AG04450 (cell line): ENCODE data around the gene GTSF1L. TPM values are rescaled to one million over a fixed set of nuclear protein-coding genes. Genes with fewer than 3 reads are reported as not detected.

Experiments
- CTCF ChIA-PET: fragments of 300-600, 350-600 bp; formaldehyde crosslinking; extraction: SDS; loops from one replicate; lab custom pipeline; 2022; ENCODE audit warnings: antibody characterized with exemption, inconsistent platforms; lab: Charles Lee
- POLR2A ChIA-PET: fragments of 350-600 bp; formaldehyde crosslinking; extraction: SDS; loops from one replicate; lab custom pipeline; 2021; ENCODE audit warnings: antibody characterized with exemption, inconsistent platforms; lab: Yijun Ruan, JAX
- DNase-seq: peaks from one replicate; pipeline ENCODE4 v3.0.0-alpha.2; 2011; ENCODE audit warnings: low read depth, low spot score
- H3K27ac ChIP-seq: one replicate; pipeline ENCODE4 v1.5.1; 2012; ENCODE audit warnings: low read depth, low read length, control low read depth
- H3K27me3 ChIP-seq: one replicate; pipeline ENCODE4 v1.6.0; 2012; ENCODE audit warnings: low read length; ENCODE audit not compliant: control insufficient read depth, insufficient read depth
- H3K4me3 ChIP-seq: 2 replicates; pipeline ENCODE4 v1.5.1; 2011; ENCODE audit warnings: mild to moderate bottlenecking, low read depth, low read length, control low read depth
- H3K9me3 ChIP-seq: 2 replicates; pipeline ENCODE4 v1.5.1; 2012; ENCODE audit warnings: low read length; ENCODE audit not compliant: control insufficient read depth, insufficient read depth
- CTCF ChIP-seq: IDR thresholded peaks from 2 replicates; pipeline ENCODE4 v1.5.1; 2011; ENCODE audit warnings: low read depth, low read length, control low read depth, inconsistent platforms
- polyA plus RNA-seq: library from polyadenylated mRNA; depleted of rRNA; stranded (reverse); fragments of >200 nt; gene quantifications from 2 replicates; pipeline ENCODE4 v1.2.3, GENCODE V29; 2011

GTSF1L gene
- polyA plus RNA-seq, 1 experiment = not detected

- Histone ChIP-seq H3K9me3 (peaks cover 4% of the 10 kb centered on the region; the same call in 1 of the 2 replicates), H3K4me3 (no peak overlapping the region), H3K27ac (no peak overlapping the region), H3K27me3 (no peaks in the 10 kb centered on the region)
- no peak for DNase-seq
- CTCF ChIA-PET = no interaction called here
- POLR2A ChIA-PET = no interaction called here
- TF ChIP-seq CTCF = no peak
Measured at GRCh38 chr20:43721097-43721428, 5.7 kb downstream of the GTSF1L start.

DNA sequence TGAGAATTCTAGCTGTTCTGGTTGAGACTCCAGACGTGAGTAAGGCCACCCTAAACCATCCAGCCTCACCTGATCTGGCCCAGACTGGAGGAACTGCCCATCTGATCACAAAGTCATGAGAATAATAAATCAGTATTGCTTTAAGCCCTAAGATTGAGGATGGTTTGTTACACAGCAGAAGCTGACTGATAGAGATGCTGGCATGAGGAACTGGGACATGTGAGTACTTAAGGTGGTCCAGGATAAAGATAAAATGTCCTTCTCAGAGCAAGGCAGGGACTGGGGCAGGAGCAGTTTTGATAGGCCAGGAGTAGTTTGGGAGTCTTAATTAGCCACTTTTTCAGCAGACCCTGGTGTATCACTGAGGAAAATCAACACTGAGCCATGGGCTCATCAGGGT is 6.8 kb downstream of the GTSF1L start:
- no peak for TF ChIP-seq CTCF
- no peak overlapping the region for H3K27ac ChIP-seq
- ChIA-PET CTCF (no interaction called here), POLR2A (no interaction called here)
- peaks cover 4% of the 10 kb centered on the region; the same call in 1 of the 2 replicates for H3K9me3 ChIP-seq
- DNase-seq = no peak
- H3K4me3 ChIP-seq = no peak overlapping the region
- H3K27me3 ChIP-seq = no peaks in the 10 kb centered on the region

- Histone ChIP-seq H3K4me3 (no peak overlapping the region), H3K9me3 (peaks cover 4% of the 10 kb centered on the region; the same call in 1 of the 2 replicates), H3K27me3 (no peaks in the 10 kb centered on the region), H3K27ac (no peak overlapping the region)
- no peak for TF ChIP-seq CTCF
- CTCF ChIA-PET = interaction anchor here (0.9 kb wide), 1 partner anchor 32 kb away, joined by 7 read pairs; no protein-coding TSS in a partner anchor
- no peak for DNase-seq
- POLR2A ChIA-PET = no interaction called here
Measured at GRCh38 chr20:43717616-43717995, 9.2 kb downstream of the GTSF1L start.

DNA sequence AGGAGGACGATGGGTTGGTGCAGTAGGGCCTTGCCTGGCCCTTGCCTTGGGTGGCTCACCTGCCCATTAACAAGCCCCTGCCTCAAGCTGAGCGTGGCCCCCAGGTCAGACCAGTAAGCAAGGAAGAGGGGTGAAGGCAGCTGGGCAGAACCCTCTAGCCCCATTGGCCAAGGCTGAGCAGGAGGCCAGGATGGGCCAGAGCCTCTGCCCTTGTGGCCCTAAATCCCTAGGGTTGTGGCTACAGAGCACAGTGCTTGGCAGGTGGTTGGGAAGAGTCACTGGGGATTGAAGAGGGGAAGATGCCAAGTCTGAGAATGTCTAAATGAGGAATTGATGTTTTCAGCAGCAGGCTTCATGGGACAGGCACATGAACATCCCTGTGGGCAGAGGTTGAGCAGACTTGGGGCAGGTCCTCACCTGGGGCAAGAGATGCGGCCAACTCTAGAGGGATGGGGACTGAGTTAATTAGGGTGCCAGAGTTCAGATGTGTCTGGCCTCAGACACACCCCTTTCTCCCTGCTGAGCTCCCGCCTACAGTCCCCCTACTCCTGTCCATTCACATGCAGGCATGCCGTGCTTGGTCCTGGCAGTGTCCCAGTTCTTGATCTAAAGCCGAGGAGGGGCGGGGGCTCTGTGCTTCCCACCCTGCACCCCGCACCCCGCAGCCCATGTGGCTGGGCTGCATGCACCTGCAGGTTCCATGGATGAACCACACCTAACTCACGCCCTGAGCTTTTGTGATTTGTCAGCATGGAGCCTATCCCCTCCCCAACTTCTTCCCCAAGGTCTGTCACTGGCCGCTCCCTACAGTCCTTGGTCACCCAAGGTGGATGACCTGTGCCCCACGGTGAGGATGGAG is 9.8 kb downstream of the GTSF1L start:
- POLR2A ChIA-PET = no interaction called here
- Histone ChIP-seq H3K27ac (no peak overlapping the region), H3K27me3 (no peaks in the 10 kb centered on the region), H3K9me3 (peaks cover 4% of the 10 kb centered on the region; the same call in 1 of the 2 replicates), H3K4me3 (no peak overlapping the region)
- TF ChIP-seq CTCF = no peak
- CTCF ChIA-PET = no interaction called here
- no peak for DNase-seq

DNA sequence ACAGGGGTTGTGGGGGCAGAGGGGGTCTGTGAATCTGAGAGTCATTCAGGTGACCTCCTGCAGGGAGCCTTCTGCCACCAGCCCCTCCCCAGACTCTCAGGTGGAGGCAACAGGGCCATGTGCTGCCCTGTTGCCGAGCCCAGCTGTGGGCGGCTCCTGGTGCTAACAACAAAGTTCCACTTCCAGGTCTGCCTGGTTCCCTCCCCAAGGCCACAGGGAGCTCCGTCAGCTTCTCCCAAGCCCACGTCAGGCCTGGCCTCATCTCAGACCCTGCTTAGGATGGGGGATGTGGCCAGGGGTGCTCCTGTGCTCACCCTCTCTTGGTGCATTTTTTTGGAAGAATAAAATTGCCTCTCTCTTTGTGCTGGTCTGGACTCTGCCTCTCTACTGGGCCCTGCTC is 10.7 kb downstream of the GTSF1L start:
- TF ChIP-seq CTCF = no peak
- DNase-seq = no peak
- ChIA-PET CTCF (no interaction called here), POLR2A (no interaction called here)
- Histone ChIP-seq H3K27me3 (no peaks in the 10 kb centered on the region), H3K9me3 (peaks cover 4% of the 10 kb centered on the region; the same call in 1 of the 2 replicates), H3K4me3 (no peak overlapping the region), H3K27ac (no peak overlapping the region)
